A549 (cell line): ENCODE measurements around the gene DHPS. TPM values are rescaled to one million over a fixed set of nuclear protein-coding genes. Genes with fewer than 3 reads are reported as not detected.

Experiments
- polyA plus RNA-seq, 4 experiments: library from polyadenylated mRNA; depleted of rRNA in 3 of 4; stranded (reverse); fragments of >200 nt; fragmentation: RNase III in 1 of 4; extraction: RNeasy Plus Mini Kit Qiagen cat#74134 plus additional on column Dnase treatment in 1 of 4; gene quantifications; 2 replicates in 3 of 4; 3 replicates in 1 of 4; pipeline ENCODE4 v1.2.3, GENCODE V29; 2011 to 2017
- small RNA-seq, 6 experiments: library from RNA; depleted of rRNA; stranded (forward); fragments of <200 nt; gene quantifications; one replicate each; pipeline ENCODE3, GENCODE V24; 2012
- TF ChIP-seq, protein P1 (sequence below): fragments of 200-600 bp; sonication (generic); IDR thresholded peaks from 2 replicates; pipeline ENCODE4 v1.6.1; 2016; ENCODE audit warnings: antibody characterized with exemption, mild to moderate bottlenecking, moderate library complexity

The DHPS gene
- polyA plus RNA-seq, 2 of the 4 experiments (the other 2 are of a cell fraction): 57.8 to 71.9 TPM

- TF ChIP-seq, protein P1, sequence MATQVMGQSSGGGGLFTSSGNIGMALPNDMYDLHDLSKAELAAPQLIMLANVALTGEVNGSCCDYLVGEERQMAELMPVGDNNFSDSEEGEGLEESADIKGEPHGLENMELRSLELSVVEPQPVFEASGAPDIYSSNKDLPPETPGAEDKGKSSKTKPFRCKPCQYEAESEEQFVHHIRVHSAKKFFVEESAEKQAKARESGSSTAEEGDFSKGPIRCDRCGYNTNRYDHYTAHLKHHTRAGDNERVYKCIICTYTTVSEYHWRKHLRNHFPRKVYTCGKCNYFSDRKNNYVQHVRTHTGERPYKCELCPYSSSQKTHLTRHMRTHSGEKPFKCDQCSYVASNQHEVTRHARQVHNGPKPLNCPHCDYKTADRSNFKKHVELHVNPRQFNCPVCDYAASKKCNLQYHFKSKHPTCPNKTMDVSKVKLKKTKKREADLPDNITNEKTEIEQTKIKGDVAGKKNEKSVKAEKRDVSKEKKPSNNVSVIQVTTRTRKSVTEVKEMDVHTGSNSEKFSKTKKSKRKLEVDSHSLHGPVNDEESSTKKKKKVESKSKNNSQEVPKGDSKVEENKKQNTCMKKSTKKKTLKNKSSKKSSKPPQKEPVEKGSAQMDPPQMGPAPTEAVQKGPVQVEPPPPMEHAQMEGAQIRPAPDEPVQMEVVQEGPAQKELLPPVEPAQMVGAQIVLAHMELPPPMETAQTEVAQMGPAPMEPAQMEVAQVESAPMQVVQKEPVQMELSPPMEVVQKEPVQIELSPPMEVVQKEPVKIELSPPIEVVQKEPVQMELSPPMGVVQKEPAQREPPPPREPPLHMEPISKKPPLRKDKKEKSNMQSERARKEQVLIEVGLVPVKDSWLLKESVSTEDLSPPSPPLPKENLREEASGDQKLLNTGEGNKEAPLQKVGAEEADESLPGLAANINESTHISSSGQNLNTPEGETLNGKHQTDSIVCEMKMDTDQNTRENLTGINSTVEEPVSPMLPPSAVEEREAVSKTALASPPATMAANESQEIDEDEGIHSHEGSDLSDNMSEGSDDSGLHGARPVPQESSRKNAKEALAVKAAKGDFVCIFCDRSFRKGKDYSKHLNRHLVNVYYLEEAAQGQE: no peak
Observed at GRCh38 chr19:12626958-12627357, 54.7 kb downstream of the DHPS start (continued).

Small RNA genes within 50 kb of the gene (small RNA-seq; reads per million reads assigned to genes)
- gene SNORD41: 0 to 29.7 (median 3.2) reads per million in 6 experiments

Other genes starting within 250 kb of the DHPS start
- gene ZNF443, start 240.9 kb downstream of the DHPS start, polyA plus RNA-seq (2011; rRNA removed): 1.0 and 1.1 TPM in 2 replicates
- gene ZNF443, start 240.9 kb downstream of the DHPS start, polyA plus RNA-seq (2017; fragmentation: RNase III; extraction: RNeasy Plus Mini Kit Qiagen cat#74134 plus additional on column Dnase treatment): 1.0 to 1.1 TPM (median 1.1 TPM) in 3 replicates
- 0.01 TPM in 1 of 2 replicates, not detected in the other for gene ZNF709, start 197.1 kb downstream of the DHPS start, polyA plus RNA-seq (2011; rRNA removed)
- 0.04 to 0.10 TPM in 2 of 3 replicates, not detected in the other for gene ZNF709, start 197.1 kb downstream of the DHPS start, polyA plus RNA-seq (2017; fragmentation: RNase III; extraction: RNeasy Plus Mini Kit Qiagen cat#74134 plus additional on column Dnase treatment)
- 2.5 and 3.0 TPM in 2 replicates for gene ZNF564, start 130.4 kb downstream of the DHPS start, polyA plus RNA-seq (2011; rRNA removed)
- 1.6 to 1.9 TPM (median 1.8 TPM) in 3 replicates for gene ZNF564, start 130.4 kb downstream of the DHPS start, polyA plus RNA-seq (2017; fragmentation: RNase III; extraction: RNeasy Plus Mini Kit Qiagen cat#74134 plus additional on column Dnase treatment)
- gene ZNF490, start 71.1 kb downstream of the DHPS start, polyA plus RNA-seq (2011; rRNA removed): 2.4 and 2.5 TPM in 2 replicates
- gene ZNF490, start 71.1 kb downstream of the DHPS start, polyA plus RNA-seq (2017; fragmentation: RNase III; extraction: RNeasy Plus Mini Kit Qiagen cat#74134 plus additional on column Dnase treatment): 0.57 to 0.85 TPM (median 0.79 TPM) in 3 replicates
- gene ZNF791, start 71.0 kb downstream of the DHPS start, polyA plus RNA-seq (2011; rRNA removed): 7.1 and 8.0 TPM in 2 replicates
- 4.5 to 4.6 TPM (median 4.5 TPM) in 3 replicates for gene ZNF791, start 71.0 kb downstream of the DHPS start, polyA plus RNA-seq (2017; fragmentation: RNase III; extraction: RNeasy Plus Mini Kit Qiagen cat#74134 plus additional on column Dnase treatment)
- 13.0 and 14.4 TPM in 2 replicates for gene MAN2B1, start 15.1 kb downstream of the DHPS start, polyA plus RNA-seq (2011; rRNA removed)
- gene MAN2B1, start 15.1 kb downstream of the DHPS start, polyA plus RNA-seq (2017; fragmentation: RNase III; extraction: RNeasy Plus Mini Kit Qiagen cat#74134 plus additional on column Dnase treatment): 15.4 to 16.3 TPM (median 15.9 TPM) in 3 replicates
- 4.3 and 4.8 TPM in 2 replicates for gene WDR83, start 15.1 kb downstream of the DHPS start, polyA plus RNA-seq (2011; rRNA removed)
- 11.1 to 13.7 TPM (median 11.4 TPM) in 3 replicates for gene WDR83, start 15.1 kb downstream of the DHPS start, polyA plus RNA-seq (2017; fragmentation: RNase III; extraction: RNeasy Plus Mini Kit Qiagen cat#74134 plus additional on column Dnase treatment)
- not detected in 2 replicates for gene GNG14, start 6.1 kb upstream of the DHPS start, polyA plus RNA-seq (2011; rRNA removed)
- not detected in 3 replicates for gene GNG14, start 6.1 kb upstream of the DHPS start, polyA plus RNA-seq (2017; fragmentation: RNase III; extraction: RNeasy Plus Mini Kit Qiagen cat#74134 plus additional on column Dnase treatment)
- 5.7 and 6.9 TPM in 2 replicates for gene FBXW9, start 14.8 kb upstream of the DHPS start, polyA plus RNA-seq (2011; rRNA removed)
- gene FBXW9, start 14.8 kb upstream of the DHPS start, polyA plus RNA-seq (2017; fragmentation: RNase III; extraction: RNeasy Plus Mini Kit Qiagen cat#74134 plus additional on column Dnase treatment): 7.3 to 8.1 TPM (median 8.0 TPM) in 3 replicates
- gene TNPO2, start 42.1 kb upstream of the DHPS start, polyA plus RNA-seq (2011; rRNA removed): 33.7 and 38.0 TPM in 2 replicates
- gene TNPO2, start 42.1 kb upstream of the DHPS start, polyA plus RNA-seq (2017; fragmentation: RNase III; extraction: RNeasy Plus Mini Kit Qiagen cat#74134 plus additional on column Dnase treatment): 39.8 to 42.5 TPM (median 41.0 TPM) in 3 replicates
- 105 and 137 TPM in 2 replicates for gene TRIR, start 52.8 kb upstream of the DHPS start, polyA plus RNA-seq (2011; rRNA removed)
- 144 to 154 TPM (median 152 TPM) in 3 replicates for gene TRIR, start 52.8 kb upstream of the DHPS start, polyA plus RNA-seq (2017; fragmentation: RNase III; extraction: RNeasy Plus Mini Kit Qiagen cat#74134 plus additional on column Dnase treatment)
- 84.9 and 87.0 TPM in 2 replicates for gene GET3, start 55.6 kb upstream of the DHPS start, polyA plus RNA-seq (2011; rRNA removed)
- 82.7 to 96.7 TPM (median 91.7 TPM) in 3 replicates for gene GET3, start 55.6 kb upstream of the DHPS start, polyA plus RNA-seq (2017; fragmentation: RNase III; extraction: RNeasy Plus Mini Kit Qiagen cat#74134 plus additional on column Dnase treatment)
- not detected in 2 replicates for gene BEST2, start 69.9 kb upstream of the DHPS start, polyA plus RNA-seq (2011; rRNA removed)
- gene BEST2, start 69.9 kb upstream of the DHPS start, polyA plus RNA-seq (2017; fragmentation: RNase III; extraction: RNeasy Plus Mini Kit Qiagen cat#74134 plus additional on column Dnase treatment): not detected in 3 replicates
- gene HOOK2, start 93.7 kb upstream of the DHPS start, polyA plus RNA-seq (2011; rRNA removed): 8.3 and 10.1 TPM in 2 replicates
- 18.5 to 24.6 TPM (median 21.5 TPM) in 3 replicates for gene HOOK2, start 93.7 kb upstream of the DHPS start, polyA plus RNA-seq (2017; fragmentation: RNase III; extraction: RNeasy Plus Mini Kit Qiagen cat#74134 plus additional on column Dnase treatment)
- 72.5 and 94.7 TPM in 2 replicates for gene JUNB, start 109.6 kb upstream of the DHPS start, polyA plus RNA-seq (2011; rRNA removed)
- 47.2 to 57.7 TPM (median 55.6 TPM) in 3 replicates for gene JUNB, start 109.6 kb upstream of the DHPS start, polyA plus RNA-seq (2017; fragmentation: RNase III; extraction: RNeasy Plus Mini Kit Qiagen cat#74134 plus additional on column Dnase treatment)
- 0.48 and 0.57 TPM in 2 replicates for gene PRDX2, start 119.9 kb upstream of the DHPS start, polyA plus RNA-seq (2011; rRNA removed)
- 0.49 to 0.91 TPM (median 0.84 TPM) in 3 replicates for gene PRDX2, start 119.9 kb upstream of the DHPS start, polyA plus RNA-seq (2017; fragmentation: RNase III; extraction: RNeasy Plus Mini Kit Qiagen cat#74134 plus additional on column Dnase treatment)
- 4.9 and 10.7 TPM in 2 replicates for gene THSD8, start 120.2 kb upstream of the DHPS start, polyA plus RNA-seq (2011; rRNA removed)
- not detected in 3 replicates for gene THSD8, start 120.2 kb upstream of the DHPS start, polyA plus RNA-seq (2017; fragmentation: RNase III; extraction: RNeasy Plus Mini Kit Qiagen cat#74134 plus additional on column Dnase treatment)
- 27.2 and 37.2 TPM in 2 replicates for gene RNASEH2A, start 124.7 kb upstream of the DHPS start, polyA plus RNA-seq (2011; rRNA removed)
- 40.7 to 45.5 TPM (median 41.7 TPM) in 3 replicates for gene RNASEH2A, start 124.7 kb upstream of the DHPS start, polyA plus RNA-seq (2017; fragmentation: RNase III; extraction: RNeasy Plus Mini Kit Qiagen cat#74134 plus additional on column Dnase treatment)
- 0.09 TPM in 1 of 2 replicates, not detected in the other for gene RTBDN, start 152.7 kb upstream of the DHPS start, polyA plus RNA-seq (2011; rRNA removed)
- 0.14 to 0.36 TPM (median 0.25 TPM) in 3 replicates for gene RTBDN, start 152.7 kb upstream of the DHPS start, polyA plus RNA-seq (2017; fragmentation: RNase III; extraction: RNeasy Plus Mini Kit Qiagen cat#74134 plus additional on column Dnase treatment)
- 1.4 and 1.8 TPM in 2 replicates for gene MAST1, start 156.6 kb upstream of the DHPS start, polyA plus RNA-seq (2011; rRNA removed)
- gene MAST1, start 156.6 kb upstream of the DHPS start, polyA plus RNA-seq (2017; fragmentation: RNase III; extraction: RNeasy Plus Mini Kit Qiagen cat#74134 plus additional on column Dnase treatment): 1.8 to 3.0 TPM (median 2.2 TPM) in 3 replicates
- 15.7 and 22.9 TPM in 2 replicates for gene DNASE2, start 199.6 kb upstream of the DHPS start, polyA plus RNA-seq (2011; rRNA removed)
- 19.9 to 24.9 TPM (median 24.6 TPM) in 3 replicates for gene DNASE2, start 199.6 kb upstream of the DHPS start, polyA plus RNA-seq (2017; fragmentation: RNase III; extraction: RNeasy Plus Mini Kit Qiagen cat#74134 plus additional on column Dnase treatment)
- not detected in 2 replicates for gene KLF1, start 205.3 kb upstream of the DHPS start, polyA plus RNA-seq (2011; rRNA removed)
- gene KLF1, start 205.3 kb upstream of the DHPS start, polyA plus RNA-seq (2017; fragmentation: RNase III; extraction: RNeasy Plus Mini Kit Qiagen cat#74134 plus additional on column Dnase treatment): not detected in 3 replicates
- gene GCDH, start 209.3 kb upstream of the DHPS start, polyA plus RNA-seq (2011; rRNA removed): 8.0 and 8.8 TPM in 2 replicates
- 14.9 to 18.8 TPM (median 15.2 TPM) in 3 replicates for gene GCDH, start 209.3 kb upstream of the DHPS start, polyA plus RNA-seq (2017; fragmentation: RNase III; extraction: RNeasy Plus Mini Kit Qiagen cat#74134 plus additional on column Dnase treatment)
- 0.13 and 0.41 TPM in 2 replicates for gene SYCE2, start 237.4 kb upstream of the DHPS start, polyA plus RNA-seq (2011; rRNA removed)
- 0.25 to 0.40 TPM (median 0.39 TPM) in 3 replicates for gene SYCE2, start 237.4 kb upstream of the DHPS start, polyA plus RNA-seq (2017; fragmentation: RNase III; extraction: RNeasy Plus Mini Kit Qiagen cat#74134 plus additional on column Dnase treatment)